ENCODE results near the gene HOXC5. TPM values are rescaled to one million over a fixed set of nuclear protein-coding genes. Genes with fewer than 3 reads are reported as not detected.
A peak's percentile ranks its signal among the peaks of the same experiment; 100 is the strongest.

HOXC5 gene
- total and polyA plus RNA-seq, 4 donors = not detected

DNA sequence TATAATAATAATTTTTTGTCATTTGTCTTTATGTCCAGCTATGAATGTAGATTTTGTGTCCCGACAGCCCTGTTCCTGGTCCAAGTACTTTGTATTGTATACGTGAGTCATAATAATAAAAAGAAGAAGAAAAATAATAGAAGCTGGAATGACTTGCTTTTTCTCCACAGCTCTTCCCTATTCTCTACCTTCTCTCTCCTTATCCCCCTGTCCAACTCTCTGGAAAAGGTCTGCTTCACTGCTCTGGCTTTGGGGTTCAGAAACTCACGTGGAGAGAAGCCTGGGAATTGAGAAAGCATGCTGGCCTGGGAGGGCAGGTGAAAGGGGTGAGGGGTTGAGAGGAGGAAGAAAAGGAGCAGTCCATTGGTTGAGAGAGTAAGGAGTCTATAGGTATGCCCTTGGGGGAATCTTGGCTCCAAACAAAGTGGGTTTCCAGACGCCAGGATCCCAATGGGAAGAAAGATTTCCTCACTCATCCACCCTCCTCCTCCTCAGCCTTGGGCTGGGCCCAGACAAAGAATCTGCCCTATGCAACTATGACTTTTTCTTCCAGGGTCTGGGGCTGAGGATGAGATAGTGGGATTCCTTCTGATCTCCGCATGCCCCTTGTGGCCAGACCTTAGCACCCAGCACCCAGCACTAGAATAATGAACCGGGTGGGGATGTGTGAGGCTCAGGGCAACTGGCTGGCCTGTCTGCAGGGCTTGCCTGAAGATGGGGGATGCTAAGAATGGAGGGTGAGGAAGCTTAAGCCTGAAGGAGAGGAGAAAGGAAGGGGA is 20.0 kb upstream of the HOXC5 start:
- H3K36me3 ChIP-seq (ENCODE audit: control insufficient read depth in 4 of 4, insufficient read depth in 3 of 4, low read depth in 1 of 4, low read length in 3 of 4) = no peaks in the 10 kb centered on the region
- no peak for TF ChIP-seq SP1 (IDR thresholded peaks at IDR 0.05)
- TF ChIP-seq RAD21 (IDR thresholded peaks at IDR 0.05) = no peak
- no peak for TF ChIP-seq NR2F2 (IDR thresholded peaks at IDR 0.05)
- no peak for TF ChIP-seq MAX (IDR thresholded peaks at IDR 0.05)
- no peak for TF ChIP-seq FOXA2 (IDR thresholded peaks at IDR 0.05)
- TF ChIP-seq FOXA1 (IDR thresholded peaks at IDR 0.05) = no peak
- TF ChIP-seq TAF1 (conservative IDR thresholded peaks at IDR 0.05) = no peak
- TF ChIP-seq RXRA (IDR thresholded peaks at IDR 0.05) = no peak
- TF ChIP-seq REST (IDR thresholded peaks at IDR 0.05) = no peak
- no peak for TF ChIP-seq ATF3 (IDR thresholded peaks at IDR 0.05)
- TF ChIP-seq YY1 (IDR thresholded peaks at IDR 0.05) = no peak
- peaks cover 0 to 5% (median 0%) of the 10 kb centered on the region in 4 donors for H3K9me3 ChIP-seq (ENCODE audit: control insufficient read depth in 4 of 4, low read length in 3 of 4)
- no peak for DNase-seq (ENCODE audit: low spot score)
- peaks cover 3 to 9% (median 6%) of the 10 kb centered on the region in 4 donors for H3K4me1 ChIP-seq (ENCODE audit: control insufficient read depth in 4 of 4, insufficient read depth in 4 of 4, low read length in 3 of 4)
- 23% methylated on average over 6 of the region's 6 CpGs for WGBS
- no peak overlapping the region for H3K27ac ChIP-seq (ENCODE audit: low read depth in 1 of 2, low read length in 2 of 2)
- H3K9ac ChIP-seq (ENCODE audit: low read depth in 1 of 2, low read length in 2 of 2) = no peak overlapping the region
- no peak overlapping the region for H3K4me3 ChIP-seq (ENCODE audit: low read depth in 1 of 3, low read length in 3 of 3)
- H3K27me3 ChIP-seq (ENCODE audit: control insufficient read depth in 4 of 4, insufficient read depth in 4 of 4, low read length in 3 of 4) = peaks cover 6 to 47% (median 27%) of the 10 kb centered on the region in 4 donors

- Histone ChIP-seq H3K36me3 (ENCODE audit: control insufficient read depth in 4 of 4, insufficient read depth in 3 of 4, low read depth in 1 of 4, low read length in 3 of 4) (no peaks in the 10 kb centered on the region), H3K4me1 (ENCODE audit: control insufficient read depth in 4 of 4, insufficient read depth in 4 of 4, low read length in 3 of 4) (peaks cover 3 to 12% (median 9%) of the 10 kb centered on the region in 4 donors), H3K9ac (ENCODE audit: low read depth in 1 of 2, low read length in 2 of 2) (no peak overlapping the region), H3K27me3 (ENCODE audit: control insufficient read depth in 4 of 4, insufficient read depth in 4 of 4, low read length in 3 of 4) (peaks cover 6 to 49% (median 23%) of the 10 kb centered on the region in 4 donors), H3K27ac (ENCODE audit: low read depth in 1 of 2, low read length in 2 of 2) (no peak overlapping the region), H3K9me3 (ENCODE audit: control insufficient read depth in 4 of 4, low read length in 3 of 4) (peaks cover 0 to 5% (median 0%) of the 10 kb centered on the region in 4 donors), H3K4me3 (ENCODE audit: low read depth in 1 of 3, low read length in 3 of 3) (peak overlapping the region in 1 of 3 donors; percentile 14)
- TF ChIP-seq HNF4A (conservative IDR thresholded peaks at IDR 0.05) = no peak
- TF ChIP-seq GABPA (IDR thresholded peaks at IDR 0.05 in 1 of 2, conservative IDR thresholded peaks at IDR 0.05 in 1 of 2) = no peak
- TF ChIP-seq TAF1 (conservative IDR thresholded peaks at IDR 0.05) = no peak
- no peak for TF ChIP-seq FOXA1 (IDR thresholded peaks at IDR 0.05)
- WGBS = 8% methylated on average over 36 of the region's 36 CpGs
- no peak for DNase-seq (ENCODE audit: low spot score)
These were observed 18.4 kb upstream of the HOXC5 start for GRCh38 chr12:54014377-54015017.

All from liver (tissue), 9 donors.